Measurements from ENCODE around the gene TNK1.

GRCh38 chr17:7340179-7340578, 40.7 kb upstream of the TNK1 start:
- TF ChIP-seq, protein P1, sequence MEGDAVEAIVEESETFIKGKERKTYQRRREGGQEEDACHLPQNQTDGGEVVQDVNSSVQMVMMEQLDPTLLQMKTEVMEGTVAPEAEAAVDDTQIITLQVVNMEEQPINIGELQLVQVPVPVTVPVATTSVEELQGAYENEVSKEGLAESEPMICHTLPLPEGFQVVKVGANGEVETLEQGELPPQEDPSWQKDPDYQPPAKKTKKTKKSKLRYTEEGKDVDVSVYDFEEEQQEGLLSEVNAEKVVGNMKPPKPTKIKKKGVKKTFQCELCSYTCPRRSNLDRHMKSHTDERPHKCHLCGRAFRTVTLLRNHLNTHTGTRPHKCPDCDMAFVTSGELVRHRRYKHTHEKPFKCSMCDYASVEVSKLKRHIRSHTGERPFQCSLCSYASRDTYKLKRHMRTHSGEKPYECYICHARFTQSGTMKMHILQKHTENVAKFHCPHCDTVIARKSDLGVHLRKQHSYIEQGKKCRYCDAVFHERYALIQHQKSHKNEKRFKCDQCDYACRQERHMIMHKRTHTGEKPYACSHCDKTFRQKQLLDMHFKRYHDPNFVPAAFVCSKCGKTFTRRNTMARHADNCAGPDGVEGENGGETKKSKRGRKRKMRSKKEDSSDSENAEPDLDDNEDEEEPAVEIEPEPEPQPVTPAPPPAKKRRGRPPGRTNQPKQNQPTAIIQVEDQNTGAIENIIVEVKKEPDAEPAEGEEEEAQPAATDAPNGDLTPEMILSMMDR (IDR thresholded peaks at IDR 0.05; ENCODE audit: extremely low read depth in 1 of 2, insufficient read depth in 1 of 2, low read depth in 1 of 2, low read length in 2 of 2): no peak
- TF ChIP-seq POLR2A (IDR thresholded peaks at IDR 0.05; ENCODE audit: low read depth, low read length): no peak
- TF ChIP-seq POLR2AphosphoS5 (IDR thresholded peaks at IDR 0.05; ENCODE audit: insufficient read depth, low read depth, low read length): no peak
- TF ChIP-seq, protein P2, sequence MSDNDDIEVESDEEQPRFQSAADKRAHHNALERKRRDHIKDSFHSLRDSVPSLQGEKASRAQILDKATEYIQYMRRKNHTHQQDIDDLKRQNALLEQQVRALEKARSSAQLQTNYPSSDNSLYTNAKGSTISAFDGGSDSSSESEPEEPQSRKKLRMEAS (IDR thresholded peaks at IDR 0.05; ENCODE audit: insufficient read depth, insufficient read length): no peak
- no peak for TF ChIP-seq EZH2 (IDR thresholded peaks at IDR 0.05; ENCODE audit: borderline replicate concordance, low read depth, low read length, severe bottlenecking)
- no peak for TF ChIP-seq FOS (IDR thresholded peaks at IDR 0.05; ENCODE audit: borderline replicate concordance, insufficient read depth, low read length)
- TF ChIP-seq JUN (IDR thresholded peaks at IDR 0.05; ENCODE audit: borderline replicate concordance, insufficient read depth, insufficient read length, low read depth): no peak
